WTC11 (cell line): ENCODE results near the gene PPP1R15B.

ENCODE experiments used
- ATF3 ChIP-seq: sonication (generic); formaldehyde crosslinking; conservative IDR thresholded peaks from 2 replicates; pipeline ENCODE4 v1.8.1; 2022; ENCODE audit warnings: mild to moderate bottlenecking, missing genetic modification reagents
- CTCF ChIP-seq: fragments of 200-600 bp; IDR thresholded peaks from 2 replicates; pipeline ENCODE4 v1.8.0; 2022; ENCODE audit warnings: antibody characterized with exemption
- HMGXB4 ChIP-seq: sonication (generic); formaldehyde crosslinking; IDR thresholded peaks from 2 replicates; pipeline ENCODE4 v1.8.1; 2023; ENCODE audit warnings: mild to moderate bottlenecking, moderate library complexity, missing genetic modification reagents
- MXD4 ChIP-seq: fragments of 250-450 bp; sonication (Bioruptor Pico); IDR thresholded peaks from 2 replicates; pipeline ENCODE4 v1.8.0; 2021; ENCODE audit warnings: mild to moderate bottlenecking, moderate library complexity, borderline replicate concordance
- SMAD3 ChIP-seq: sonication (generic); formaldehyde crosslinking; IDR thresholded peaks from 2 replicates; pipeline ENCODE4 v1.8.0; 2022; ENCODE audit warnings: missing genetic modification reagents, mild to moderate bottlenecking, borderline replicate concordance
- SMAD4 ChIP-seq: sonication (generic); formaldehyde crosslinking; IDR thresholded peaks from 2 replicates; pipeline ENCODE4 v1.8.0; 2022; ENCODE audit warnings: mild to moderate bottlenecking, missing genetic modification reagents

- no peak for TF ChIP-seq CTCF
- TF ChIP-seq HMGXB4 (CRISPR knock-in tag), result no peak
- TF ChIP-seq MXD4 (CRISPR knock-in tag), result no peak
- no peak for TF ChIP-seq SMAD3
- TF ChIP-seq ATF3, result no peak
- no peak for TF ChIP-seq SMAD4 (CRISPR knock-in tag)
These were observed 48.7 kb upstream of the PPP1R15B start for GRCh38 chr1:204460346-204460745.
